IPS DF 19.7 (cell line): Measurements from ENCODE around the gene RPS6KA1.
"Not testable (repeated sequence)": the region's sequence is repeated elsewhere in the genome, so short reads cannot be mapped to it uniquely, and the experiment has no call there.

Experiments
- DNase-seq: peaks from one replicate; pipeline ENCODE4 v3.0.0-alpha.2; 2013; ENCODE audit warnings: low read depth, low spot score

The RPS6KA1 gene

GRCh38 chr1:26597629-26598039 is 68.1 kb downstream of the RPS6KA1 start:
- no peak for DNase-seq

DNA sequence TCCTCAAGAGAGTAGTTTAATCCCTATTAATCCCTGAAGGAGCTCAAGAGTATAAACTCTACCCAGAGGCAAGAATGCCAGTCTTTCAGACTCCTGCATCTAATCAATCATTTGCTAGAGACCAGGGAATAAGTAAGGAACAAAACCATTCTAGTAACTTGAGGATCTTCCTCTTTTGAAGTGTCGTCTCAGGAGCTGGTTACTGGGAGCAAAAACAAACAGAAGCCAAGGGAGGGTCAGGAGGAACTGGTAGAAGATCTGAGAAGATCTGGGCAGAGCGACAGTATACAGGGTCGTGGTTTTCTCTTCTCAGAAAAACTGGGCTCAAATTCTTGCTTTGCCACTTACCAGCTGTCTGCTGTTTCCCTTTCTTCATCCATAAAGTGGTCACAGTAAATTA is 69.3 kb downstream of the RPS6KA1 start:
- no peak for DNase-seq

DNA sequence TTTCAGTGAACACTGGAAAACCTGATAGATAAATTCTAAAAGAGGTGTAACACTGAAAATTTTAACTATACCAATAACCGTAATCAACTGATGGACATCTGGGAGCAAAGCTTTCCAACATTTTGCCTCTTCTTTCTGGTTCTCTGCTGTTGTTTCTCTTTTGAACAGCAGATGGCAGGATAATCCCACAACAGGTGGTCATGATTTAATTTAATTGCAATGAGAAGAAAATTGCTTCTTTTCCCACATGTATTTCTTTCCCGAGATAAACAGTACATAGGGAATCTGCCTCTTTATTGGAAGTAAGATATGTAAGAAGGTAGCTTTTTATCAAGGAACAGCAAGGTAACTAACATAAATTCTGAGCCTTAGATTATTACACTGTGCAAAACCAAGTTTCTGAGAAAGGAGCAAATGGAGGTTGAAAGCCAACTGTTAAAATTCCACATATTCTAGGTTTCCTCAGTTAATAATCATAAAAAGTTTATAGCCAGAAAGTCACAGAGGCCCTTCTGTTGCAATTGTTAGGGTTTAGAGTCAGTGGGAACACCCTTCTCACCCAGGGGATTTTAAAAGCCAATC is 72.9 kb downstream of the RPS6KA1 start:
- no peak for DNase-seq

DNA sequence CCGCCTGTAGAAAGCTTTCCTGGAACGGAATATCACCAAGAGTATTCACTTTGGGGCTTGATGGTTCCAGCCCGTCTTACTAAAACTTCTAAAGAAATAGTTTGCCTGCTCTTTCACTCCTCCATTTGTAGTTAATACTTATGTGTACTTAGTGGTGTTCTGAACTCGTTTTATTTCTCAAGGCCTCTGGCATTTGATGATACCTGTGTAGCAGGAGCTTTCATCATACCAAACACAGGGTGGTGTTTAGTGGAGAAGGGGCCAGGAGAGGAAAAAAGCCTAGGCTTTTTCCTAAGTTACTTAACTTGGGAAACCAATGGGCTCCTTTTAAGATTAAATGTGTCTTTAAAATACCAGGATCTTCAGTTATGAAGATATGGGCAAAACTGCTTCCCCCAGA is 74.3 kb downstream of the RPS6KA1 start:
- DNase-seq = no peak

GRCh38 chr1:26607186-26607585 is 77.6 kb downstream of the RPS6KA1 start:
- no peak for DNase-seq

DNA sequence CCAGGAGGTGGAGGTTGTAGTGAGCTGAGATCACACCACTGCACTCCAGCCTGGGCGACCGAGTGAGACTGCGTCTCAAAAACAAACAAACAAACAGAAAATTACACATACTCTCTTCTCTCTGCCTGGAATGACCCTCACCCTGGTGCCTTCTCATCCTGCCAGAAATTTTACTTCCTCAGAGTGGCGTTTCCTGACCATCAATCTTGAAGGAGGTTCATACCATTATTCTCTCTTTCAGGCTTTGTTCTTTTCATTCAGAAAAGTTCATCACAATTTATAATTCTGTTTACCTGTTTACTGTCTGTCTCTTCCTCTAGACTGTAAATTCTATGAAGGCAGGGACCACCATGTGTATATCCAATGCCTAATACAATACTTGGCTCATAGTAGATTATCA is 79.3 kb downstream of the RPS6KA1 start:
- DNase-seq = no peak

DNA sequence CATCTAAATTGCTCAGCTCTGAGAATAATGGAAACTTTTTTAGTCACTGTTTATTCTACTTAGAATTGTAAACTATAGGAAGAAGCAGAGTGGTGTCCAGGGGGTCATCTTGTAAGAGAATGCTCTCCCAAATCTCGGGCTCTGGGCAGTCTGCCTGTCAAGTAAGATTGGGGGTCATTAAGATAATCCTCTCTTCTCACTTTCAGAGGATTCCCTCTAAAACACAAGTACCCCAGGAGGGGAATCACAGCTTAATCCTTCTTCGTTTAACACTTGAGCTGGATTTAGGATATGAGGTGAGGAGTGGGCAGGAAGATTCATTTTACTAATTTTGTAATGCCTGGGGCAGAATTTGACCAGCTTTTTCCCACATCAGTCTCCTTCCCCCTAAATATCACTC is 81.2 kb downstream of the RPS6KA1 start:
- DNase-seq = no peak

GRCh38 chr1:26612627-26613026 is 83.1 kb downstream of the RPS6KA1 start:
- not testable (repeated sequence) for DNase-seq

- no peak for DNase-seq
These were observed 85.3 kb downstream of the RPS6KA1 start for GRCh38 chr1:26614655-26615411.

DNA sequence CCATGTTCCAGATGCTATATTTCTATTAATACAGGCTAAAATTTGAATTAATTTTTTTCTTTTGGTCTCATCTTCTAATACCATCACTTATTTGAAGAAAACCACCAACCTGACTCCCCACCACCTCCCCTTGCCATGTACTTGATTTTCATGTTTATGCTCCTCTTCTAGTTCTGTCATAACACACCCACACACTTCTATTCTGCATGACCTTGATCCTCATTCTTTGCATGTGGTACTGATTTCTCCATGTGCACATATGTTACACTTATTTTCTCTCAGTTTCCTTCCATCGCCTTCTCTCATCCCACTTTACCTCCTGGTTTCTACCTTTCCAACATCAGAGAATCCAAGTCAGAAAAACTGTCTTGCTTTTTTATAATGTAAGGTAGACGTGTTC is 87.3 kb downstream of the RPS6KA1 start:
- no peak for DNase-seq

DNA sequence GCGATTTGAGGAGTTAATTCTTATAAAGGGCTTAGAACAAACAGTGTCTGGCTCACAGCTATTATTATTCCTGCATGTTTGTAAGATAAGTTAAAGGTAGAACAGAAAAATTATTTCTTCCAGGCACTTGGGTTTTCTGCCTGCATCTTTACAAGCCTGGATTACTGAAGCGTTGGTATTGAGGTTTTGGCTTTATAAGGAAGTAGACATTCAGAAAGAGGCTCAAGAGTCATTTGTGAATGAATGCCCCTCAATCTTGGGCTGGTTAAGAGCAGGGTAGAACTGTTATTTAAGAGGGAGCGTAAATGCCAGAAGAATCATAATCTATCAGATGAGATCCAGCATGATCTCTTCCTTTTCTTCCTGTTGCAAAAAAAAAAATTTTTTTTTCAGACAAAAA is 89.0 kb downstream of the RPS6KA1 start:
- no peak for DNase-seq
